Immature natural killer cell (primary cell): ENCODE measurements around the gene KIAA1586. TPM values are rescaled to one million over a fixed set of nuclear protein-coding genes. Genes with fewer than 3 reads are reported as not detected.
"Not testable (repeated sequence)": the region's sequence is repeated elsewhere in the genome, so short reads cannot be mapped to it uniquely, and the experiment has no call there.

ENCODE experiments used
- DNase-seq, 3 donors: peaks; one replicate each; pipeline ENCODE4 v3.0.0; 2022; ENCODE audit warnings: mixed read lengths in 1 of 3
- H3K27ac Mint-ChIP-seq, 6 donors: one replicate each; pipeline ENCODE4 v1.8.0; 2020; ENCODE audit warnings: mixed read lengths in 6 of 6, mild to moderate bottlenecking in 5 of 6, inconsistent platforms in 4 of 6, moderate library complexity in 3 of 6
- H3K27me3 Mint-ChIP-seq, 3 donors: one replicate each; pipeline ENCODE4 v1.8.0; 2020 to 2021; ENCODE audit warnings: low read depth in 3 of 3, mild to moderate bottlenecking in 3 of 3, mixed read lengths in 3 of 3, moderate library complexity in 3 of 3, inconsistent platforms in 1 of 3
- H3K36me3 Mint-ChIP-seq, 3 donors: one replicate each; pipeline ENCODE4 v1.8.0; 2020; ENCODE audit warnings: mixed read lengths in 3 of 3, inconsistent platforms in 2 of 3, mild to moderate bottlenecking in 2 of 3
- H3K4me1 Mint-ChIP-seq, 2 donors: one replicate each; pipeline ENCODE4 v1.8.0; 2020; ENCODE audit warnings: inconsistent platforms in 2 of 2, mild to moderate bottlenecking in 2 of 2, mixed read lengths in 2 of 2, moderate library complexity in 1 of 2
- H3K4me3 Mint-ChIP-seq, 5 donors: one replicate each; pipeline ENCODE4 v1.8.0; 2020; ENCODE audit warnings: mild to moderate bottlenecking in 5 of 5, mixed read lengths in 5 of 5, inconsistent platforms in 3 of 5, moderate library complexity in 3 of 5
- H3K9me3 Mint-ChIP-seq, 6 donors: one replicate each; pipeline ENCODE4 v1.8.0; 2020; ENCODE audit warnings: mild to moderate bottlenecking in 6 of 6, mixed read lengths in 6 of 6, inconsistent platforms in 4 of 6, moderate library complexity in 3 of 6
- polyA plus RNA-seq, 3 donors: library from polyadenylated mRNA; unstranded; fragments of 300-500 nt; fragmentation: Illumina TruSeq; gene quantifications; one replicate each; pipeline ENCODE4 v1.2.3, GENCODE V29; 2021

Gene KIAA1586, protein sequence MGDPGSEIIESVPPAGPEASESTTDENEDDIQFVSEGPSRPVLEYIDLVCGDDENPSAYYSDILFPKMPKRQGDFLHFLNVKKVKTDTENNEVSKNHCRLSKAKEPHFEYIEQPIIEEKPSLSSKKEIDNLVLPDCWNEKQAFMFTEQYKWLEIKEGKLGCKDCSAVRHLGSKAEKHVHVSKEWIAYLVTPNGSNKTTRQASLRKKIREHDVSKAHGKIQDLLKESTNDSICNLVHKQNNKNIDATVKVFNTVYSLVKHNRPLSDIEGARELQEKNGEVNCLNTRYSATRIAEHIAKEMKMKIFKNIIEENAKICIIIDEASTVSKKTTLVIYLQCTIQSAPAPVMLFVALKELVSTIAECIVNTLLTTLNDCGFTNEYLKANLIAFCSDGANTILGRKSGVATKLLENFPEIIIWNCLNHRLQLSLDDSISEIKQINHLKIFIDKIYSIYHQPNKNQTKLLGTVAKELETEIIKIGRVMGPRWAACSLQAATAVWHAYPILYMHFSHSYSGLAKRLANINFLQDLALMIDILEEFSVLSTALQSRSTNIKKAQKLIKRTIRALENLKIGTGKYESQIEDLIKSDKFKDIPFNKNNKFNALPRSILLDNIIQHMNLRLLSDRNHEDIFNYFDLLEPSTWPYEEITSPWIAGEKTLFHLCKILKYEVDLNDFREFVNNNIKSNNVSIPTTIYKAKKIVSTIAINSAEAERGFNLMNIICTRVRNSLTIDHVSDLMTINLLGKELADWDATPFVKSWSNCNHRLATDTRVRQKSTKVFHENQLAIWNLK
- polyA plus RNA-seq = 1 to 10 TPM; 2.6 to 7.9 (median 6.1) TPM

DNA sequence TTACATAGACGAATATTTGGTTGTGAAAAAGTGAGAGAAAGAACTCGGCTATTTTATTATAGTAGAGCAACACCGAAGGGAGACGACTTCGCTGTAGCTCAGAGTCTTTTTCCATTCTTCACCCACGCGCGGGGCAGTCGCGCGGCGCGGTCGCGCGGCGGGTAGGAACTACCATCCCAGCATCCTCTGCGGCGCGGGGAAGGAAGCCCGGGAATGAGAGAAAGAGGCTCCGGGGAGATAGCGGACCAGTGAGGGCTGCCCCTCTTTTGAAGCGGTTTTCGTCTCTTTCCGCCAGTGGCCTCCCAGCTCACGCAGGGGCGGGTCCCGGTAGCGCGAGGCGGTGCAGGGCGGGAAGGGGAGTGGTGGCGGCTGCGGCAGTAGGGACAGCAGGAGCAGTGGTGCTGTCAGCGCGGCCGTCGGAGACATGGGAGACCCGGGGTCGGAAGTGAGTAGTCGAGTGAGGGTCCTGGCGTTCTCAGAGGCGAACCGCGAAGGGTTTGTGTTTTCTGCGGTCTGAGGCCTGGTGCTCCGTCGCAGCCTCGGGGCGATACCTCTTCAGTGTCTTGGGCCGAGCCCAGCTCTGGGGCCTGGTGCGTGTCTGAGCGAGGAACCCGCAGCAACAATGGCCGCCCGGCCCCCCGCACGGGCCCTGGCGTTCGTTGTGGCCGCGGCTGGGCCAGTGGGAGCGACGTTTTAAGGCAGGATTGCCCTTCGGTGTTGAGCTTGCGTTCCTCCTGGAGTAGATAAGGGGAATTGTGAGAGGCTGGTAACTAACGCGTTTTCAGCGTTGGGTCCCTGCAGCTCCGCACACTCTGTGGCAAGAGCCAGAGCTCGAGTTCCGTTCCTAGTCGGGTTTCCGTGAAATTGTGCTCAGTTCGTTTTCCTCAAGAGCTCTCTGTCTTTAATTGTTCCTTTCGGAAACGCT is at the start of gene KIAA1586:
Gene KIAA1586 (plus strand): TSS at position 362 of the 925 bp plus-strand sequence. CDS start 63 bp downstream, at position 425.
- not testable (repeated sequence) for H3K36me3 Mint-ChIP-seq, H3K27me3 Mint-ChIP-seq, H3K9me3 Mint-ChIP-seq
- peak; percentile 73 to 75 (median 74) for DNase-seq
- Mint-ChIP-seq H3K27ac (peak within 1 kb of the TSS; percentile 69 to 93 (median 82)), H3K4me3 (peak within 1 kb of the TSS; percentile 95 to 97 (median 95)), H3K4me1 (peaks cover 17 to 39% of the 10 kb centered on the region in 2 donors)

DNA sequence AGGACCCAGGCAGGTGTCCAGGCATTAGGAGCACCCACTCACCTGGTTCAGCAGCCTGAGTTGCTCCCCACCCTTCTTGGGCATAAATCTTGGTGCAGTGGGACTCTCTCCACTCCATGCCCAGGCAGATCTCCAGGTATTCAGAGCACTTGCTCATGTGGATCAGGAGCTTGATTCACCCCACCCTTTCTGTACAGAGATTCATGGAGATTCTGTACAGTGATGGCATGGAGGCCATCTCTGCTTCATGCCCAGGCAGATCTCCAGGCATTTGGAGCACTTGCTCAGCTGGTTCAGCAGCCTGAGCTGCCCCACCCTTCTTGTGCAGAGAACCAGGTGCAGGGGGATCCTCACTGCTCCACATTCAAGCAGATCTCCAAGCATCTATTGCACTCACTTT is 47.4 kb upstream of the KIAA1586 start:
- Mint-ChIP-seq H3K4me1 (no peaks in the 10 kb centered on the region), H3K27me3 (peaks cover 2 to 3% (median 3%) of the 10 kb centered on the region in 3 donors), H3K36me3 (no peaks in the 10 kb centered on the region), H3K27ac (no peak overlapping the region), H3K9me3 (peaks cover 0 to 10% (median 7%) of the 10 kb centered on the region in 6 donors), H3K4me3 (no peak overlapping the region)
- no peak for DNase-seq

DNA sequence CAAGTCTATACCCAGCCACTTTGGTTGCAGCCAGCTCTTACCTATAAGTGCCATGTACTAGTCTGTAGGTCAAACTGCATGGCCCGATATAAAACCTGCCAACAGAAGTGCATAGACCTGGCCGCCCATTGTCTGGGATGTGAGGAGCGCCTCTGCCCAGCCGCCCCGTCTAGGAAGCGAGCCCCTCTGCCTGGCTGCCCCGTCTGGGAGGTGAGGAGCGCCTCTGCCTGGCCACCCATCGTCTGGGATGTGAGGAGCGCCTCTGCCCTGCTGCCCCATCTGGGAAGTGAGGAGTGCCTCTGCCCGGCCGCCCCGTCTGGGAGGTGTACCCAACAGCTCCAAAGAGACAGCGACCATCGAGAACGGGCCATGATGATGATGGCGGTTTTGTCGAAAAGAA is 46.7 kb upstream of the KIAA1586 start:
- H3K27ac Mint-ChIP-seq, H3K36me3 Mint-ChIP-seq: not testable (repeated sequence)
- peaks cover 0 to 10% (median 7%) of the 10 kb centered on the region in 6 donors for H3K9me3 Mint-ChIP-seq

DNA sequence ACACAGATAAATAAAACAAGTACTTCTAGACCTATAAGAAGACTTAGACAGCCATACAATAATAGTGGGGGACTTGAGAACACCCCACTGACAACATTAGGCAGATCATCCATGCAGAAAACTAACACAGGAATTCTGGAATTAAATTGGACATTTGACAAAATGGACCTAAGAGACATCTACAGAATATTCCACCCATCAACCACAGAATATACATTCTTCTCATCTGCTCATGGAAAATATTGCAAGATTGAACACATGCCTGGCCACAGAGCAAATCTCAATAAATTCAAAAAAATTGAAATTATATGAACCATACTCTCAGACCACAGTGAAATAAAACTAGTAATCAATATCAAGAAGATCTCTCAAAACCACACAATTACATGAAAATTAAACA is 44.3 kb upstream of the KIAA1586 start:
- Mint-ChIP-seq H3K27ac (no peak overlapping the region), H3K4me3 (no peak overlapping the region), H3K9me3 (peaks cover 0 to 10% (median 7%) of the 10 kb centered on the region in 6 donors), H3K4me1 (no peaks in the 10 kb centered on the region), H3K36me3 (no peaks in the 10 kb centered on the region), H3K27me3 (peaks cover 0 to 2% (median 2%) of the 10 kb centered on the region in 3 donors)
- DNase-seq = no peak

More for the DNA sequence above, 46.7 kb upstream of the KIAA1586 start:
- H3K4me1 Mint-ChIP-seq, DNase-seq, H3K4me3 Mint-ChIP-seq, H3K27me3 Mint-ChIP-seq: not testable (repeated sequence)

DNA sequence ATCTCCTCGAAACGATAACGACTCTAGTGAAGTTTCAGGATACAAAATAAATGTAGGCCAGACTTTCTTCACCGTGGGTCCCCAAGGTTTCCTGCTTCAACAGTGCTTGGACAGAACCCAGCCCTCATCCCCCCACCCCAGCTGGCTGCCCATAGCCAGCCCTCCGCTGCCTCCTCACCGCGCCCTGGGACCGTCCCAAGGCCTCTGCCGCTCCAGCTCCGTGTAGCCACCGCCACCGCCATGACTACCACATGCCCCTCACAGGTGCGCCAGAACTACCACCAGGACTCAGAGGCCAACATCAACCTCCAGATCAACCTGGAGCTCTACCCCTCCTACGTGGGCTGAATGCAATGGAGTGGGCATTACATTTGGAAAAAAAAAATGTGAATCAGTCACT is 42.2 kb upstream of the KIAA1586 start:
- Mint-ChIP-seq H3K27ac (no peak overlapping the region), H3K9me3 (peaks cover 0 to 3% (median 0%) of the 10 kb centered on the region in 6 donors), H3K4me1 (no peaks in the 10 kb centered on the region), H3K4me3 (no peak overlapping the region), H3K36me3 (no peaks in the 10 kb centered on the region), H3K27me3 (peaks cover 0 to 5% (median 4%) of the 10 kb centered on the region in 3 donors)
- DNase-seq = no peak

DNA sequence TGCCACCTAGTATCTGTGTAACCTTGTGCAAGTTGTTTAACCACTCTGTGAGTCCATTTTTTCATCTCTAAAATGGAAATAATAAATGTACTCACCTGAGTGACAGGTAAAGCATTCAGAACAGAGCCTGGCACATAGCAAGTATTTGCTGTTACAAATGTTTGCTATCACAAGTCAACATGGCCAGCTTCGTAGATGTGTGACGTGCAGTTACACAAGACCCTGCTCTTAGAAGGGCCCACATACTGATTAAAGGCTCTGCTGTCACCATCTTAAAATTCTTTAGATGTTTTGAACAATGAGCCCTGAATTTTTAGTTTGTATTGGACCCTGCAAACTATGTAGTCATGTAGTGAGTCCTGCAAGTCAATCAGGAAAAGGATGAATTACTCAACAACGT is 40.4 kb upstream of the KIAA1586 start:
- Mint-ChIP-seq H3K9me3 (no peaks in the 10 kb centered on the region), H3K4me1 (no peaks in the 10 kb centered on the region), H3K36me3 (no peaks in the 10 kb centered on the region), H3K27ac (no peak overlapping the region), H3K4me3 (no peak overlapping the region), H3K27me3 (peaks cover 0 to 5% (median 4%) of the 10 kb centered on the region in 3 donors)
- DNase-seq = no peak

DNA sequence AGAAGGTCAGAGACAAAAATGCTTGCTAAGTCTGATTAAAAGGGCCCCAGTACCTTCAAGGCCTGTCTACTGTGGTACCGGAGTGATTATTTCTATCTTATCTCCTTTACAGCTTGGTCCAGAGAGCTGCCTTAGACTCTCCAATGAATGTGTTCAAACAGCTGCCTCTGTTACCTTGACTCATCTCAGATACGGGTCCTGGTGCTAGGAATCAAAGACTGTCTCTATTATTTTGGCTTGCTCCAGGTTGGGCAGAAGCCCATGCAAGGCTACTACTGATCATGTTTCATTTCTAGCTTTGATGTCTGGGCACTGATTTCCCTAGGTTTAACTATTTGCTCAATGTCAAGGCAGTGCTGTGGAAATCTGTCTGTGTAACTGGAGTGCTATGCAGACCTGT is 38.4 kb upstream of the KIAA1586 start:
- H3K27ac Mint-ChIP-seq, H3K36me3 Mint-ChIP-seq, H3K4me3 Mint-ChIP-seq, H3K27me3 Mint-ChIP-seq, DNase-seq, H3K9me3 Mint-ChIP-seq, H3K4me1 Mint-ChIP-seq: not testable (repeated sequence)

DNA sequence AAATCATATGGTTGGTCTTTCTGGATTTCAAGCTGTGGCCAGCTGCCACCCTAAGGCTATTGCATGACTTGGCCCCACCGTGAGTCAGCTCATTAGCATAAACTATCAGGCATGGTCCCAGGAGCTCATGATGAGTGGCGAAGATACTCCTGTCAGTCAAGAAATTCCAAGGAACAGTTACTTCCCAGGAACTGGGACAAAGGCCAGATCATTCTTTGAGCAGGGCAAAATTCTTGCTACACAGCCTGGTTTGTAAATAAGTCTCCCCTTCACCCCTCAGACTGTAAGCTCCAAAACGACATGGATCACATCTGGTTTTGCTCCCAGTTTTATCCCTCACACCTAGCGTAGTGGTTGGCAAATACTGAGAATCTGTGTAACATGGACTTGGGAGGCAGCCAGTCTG is 33.0 kb upstream of the KIAA1586 start:
- no peak overlapping the region for H3K4me3 Mint-ChIP-seq
- no peak for DNase-seq
- H3K4me1 Mint-ChIP-seq = no peaks in the 10 kb centered on the region
- H3K27ac Mint-ChIP-seq = no peak overlapping the region
- no peaks in the 10 kb centered on the region for H3K9me3 Mint-ChIP-seq
- H3K36me3 Mint-ChIP-seq = no peaks in the 10 kb centered on the region
- peaks cover 0 to 2% (median 0%) of the 10 kb centered on the region in 3 donors for H3K27me3 Mint-ChIP-seq

DNA sequence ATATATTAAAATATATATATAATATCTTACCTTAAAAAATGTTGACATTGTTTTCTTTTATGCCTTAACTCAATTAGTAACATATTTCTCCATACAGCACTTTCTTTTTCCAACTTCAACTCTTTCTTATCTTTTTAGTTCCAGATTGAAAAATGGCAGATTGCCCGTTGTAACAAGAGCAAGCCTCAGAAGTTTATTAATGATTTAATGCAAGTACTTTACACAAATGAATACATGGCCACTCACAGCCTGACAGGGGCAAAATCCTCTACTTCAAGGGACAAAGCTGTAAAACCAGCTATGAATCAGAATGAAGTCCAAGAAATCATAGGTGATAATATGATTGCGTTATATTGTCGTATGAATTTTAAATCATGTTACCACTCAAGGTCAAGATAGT is 29.4 kb upstream of the KIAA1586 start:
- Mint-ChIP-seq H3K4me1 (no peaks in the 10 kb centered on the region), H3K27ac (no peak overlapping the region), H3K27me3 (peaks cover 0 to 2% (median 0%) of the 10 kb centered on the region in 3 donors), H3K36me3 (no peaks in the 10 kb centered on the region), H3K4me3 (no peak overlapping the region), H3K9me3 (no peaks in the 10 kb centered on the region)
- DNase-seq = no peak

DNA sequence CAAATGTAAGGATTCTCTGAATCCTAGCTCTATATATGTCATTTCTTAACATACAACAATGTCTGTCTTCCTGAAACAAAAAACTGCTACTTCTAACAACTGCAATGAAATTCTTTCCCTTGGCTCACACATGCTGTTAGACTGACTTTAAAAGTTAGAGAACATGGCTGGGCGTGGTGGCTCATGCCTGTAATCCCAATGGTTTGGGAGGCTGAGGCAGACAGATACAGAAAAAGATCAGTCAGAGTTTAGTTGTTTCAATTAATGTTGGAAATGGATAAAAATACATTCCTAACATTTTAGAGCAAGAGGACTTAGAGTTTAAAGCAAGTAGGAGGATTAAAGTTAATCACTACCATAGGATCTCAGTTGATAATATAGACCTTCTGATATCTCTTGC is 28.7 kb upstream of the KIAA1586 start:
- no peak overlapping the region for H3K27ac Mint-ChIP-seq

DNA sequence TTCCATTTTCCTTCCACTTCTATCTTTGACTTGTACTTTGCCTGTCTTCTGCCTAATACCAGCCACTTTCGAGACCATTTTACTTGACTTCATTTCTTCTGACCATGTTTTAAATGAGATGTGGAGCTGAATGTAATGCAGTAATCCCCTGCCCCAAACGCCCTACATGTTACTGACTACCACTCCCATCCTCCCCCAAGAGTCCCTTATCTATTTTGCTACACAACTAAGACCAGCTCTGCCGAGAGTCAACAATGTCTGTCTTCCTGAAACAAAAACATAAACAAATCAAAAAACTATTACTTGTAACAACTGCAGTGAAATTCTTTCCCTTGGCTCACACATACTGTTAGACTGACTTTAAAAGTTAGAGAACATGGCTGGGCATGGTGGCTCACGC is 27.1 kb upstream of the KIAA1586 start:
- H3K4me3 Mint-ChIP-seq = no peak overlapping the region
- H3K27ac Mint-ChIP-seq = no peak overlapping the region
- H3K9me3 Mint-ChIP-seq = peaks cover under 1 to 5% (median 4%) of the 10 kb centered on the region in 6 donors
- peaks cover 0 to 3% (median 0%) of the 10 kb centered on the region in 3 donors for H3K36me3 Mint-ChIP-seq
- no peaks in the 10 kb centered on the region for H3K4me1 Mint-ChIP-seq
- DNase-seq = no peak
- H3K27me3 Mint-ChIP-seq = peaks cover 0 to 2% (median 2%) of the 10 kb centered on the region in 3 donors

More for the DNA sequence above, 28.7 kb upstream of the KIAA1586 start:
- Mint-ChIP-seq H3K36me3 (no peaks in the 10 kb centered on the region), H3K4me3 (no peak overlapping the region), H3K27me3 (peaks cover 0 to 2% (median 0%) of the 10 kb centered on the region in 3 donors), H3K4me1 (no peaks in the 10 kb centered on the region), H3K9me3 (no peaks in the 10 kb centered on the region)
- DNase-seq = no peak

DNA sequence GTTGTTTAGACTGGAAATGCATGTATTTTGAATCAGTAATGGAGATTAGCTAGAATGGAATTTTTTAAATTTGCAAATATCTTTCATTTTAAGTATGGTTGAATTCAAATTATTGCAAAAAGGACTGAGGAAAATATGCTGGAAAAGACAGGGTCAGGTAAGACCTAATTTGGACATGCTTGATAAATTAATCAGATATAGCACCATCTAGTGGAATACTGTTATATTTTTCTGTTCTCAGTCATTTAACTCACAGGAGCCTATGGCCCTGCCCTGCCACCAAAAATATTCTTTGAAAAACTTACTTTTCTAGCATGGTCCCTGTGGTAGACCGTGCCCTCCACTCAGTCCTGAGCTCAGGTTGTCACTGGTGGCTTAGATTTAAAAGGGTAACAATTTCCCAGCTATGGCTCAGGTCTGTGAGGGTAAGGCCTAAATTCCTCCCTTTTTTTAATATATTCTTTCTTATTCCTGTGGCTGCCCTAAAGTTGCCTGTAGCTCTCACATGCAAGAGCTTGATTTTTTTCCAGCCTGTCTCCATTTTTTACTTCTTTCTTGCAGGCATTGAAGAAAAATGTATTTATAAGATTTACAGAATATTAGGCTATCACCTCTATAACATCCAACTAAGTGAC is 25.3 kb upstream of the KIAA1586 start:
- peak; percentile 6 to 13 (median 12) for DNase-seq
- H3K4me1 Mint-ChIP-seq = no peaks in the 10 kb centered on the region
- H3K27me3 Mint-ChIP-seq = peaks cover 4 to 6% (median 5%) of the 10 kb centered on the region in 3 donors
- H3K36me3 Mint-ChIP-seq = peaks cover 0 to 15% (median 10%) of the 10 kb centered on the region in 3 donors
- no peak overlapping the region for H3K27ac Mint-ChIP-seq
- H3K4me3 Mint-ChIP-seq = no peak overlapping the region
- peaks cover 7 to 21% (median 15%) of the 10 kb centered on the region in 6 donors for H3K9me3 Mint-ChIP-seq

DNA sequence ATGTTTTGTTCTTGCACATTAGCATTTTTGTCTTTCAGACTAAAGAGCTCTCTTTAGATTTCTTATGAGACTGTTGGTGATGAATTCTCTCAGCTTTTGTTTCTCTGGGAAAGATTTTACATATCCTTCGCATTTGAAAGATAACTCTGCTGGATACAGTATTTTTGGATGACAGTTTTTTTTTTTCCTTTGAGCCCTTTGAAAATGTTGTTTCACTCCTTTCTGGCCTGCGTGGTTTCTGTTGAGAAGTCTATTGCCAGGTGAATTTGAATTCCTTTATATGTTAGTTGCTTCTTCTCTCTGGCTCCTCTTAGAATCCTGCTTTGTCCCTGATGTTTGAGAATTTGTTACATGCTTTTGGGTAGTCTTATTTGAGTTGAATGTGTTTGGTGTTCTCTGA is 22.2 kb upstream of the KIAA1586 start:
- H3K9me3 Mint-ChIP-seq = peaks cover 8 to 21% (median 15%) of the 10 kb centered on the region in 6 donors
- H3K4me3 Mint-ChIP-seq = no peak overlapping the region
- no peak for DNase-seq
- H3K36me3 Mint-ChIP-seq = peaks cover 0 to 15% (median 10%) of the 10 kb centered on the region in 3 donors
- H3K27me3 Mint-ChIP-seq = peaks cover 4 to 14% (median 4%) of the 10 kb centered on the region in 3 donors
- no peaks in the 10 kb centered on the region for H3K4me1 Mint-ChIP-seq
- H3K27ac Mint-ChIP-seq = no peak overlapping the region
